LHCN-M2 (cell line): ENCODE results near the gene SLC35F5. TPM values are rescaled to one million over a fixed set of nuclear protein-coding genes. Genes with fewer than 3 reads are reported as not detected.
"Not testable (repeated sequence)": the region's sequence is repeated elsewhere in the genome, so short reads cannot be mapped to it uniquely, and the experiment has no call there.

Experiments
- DNase-seq: peaks from one replicate; pipeline ENCODE4 v3.0.0-alpha.2; 2012; ENCODE audit warnings: low read depth
- total RNA-seq: library from RNA; depleted of rRNA; stranded (reverse); fragments of >200 nt; gene quantifications from 2 replicates; pipeline ENCODE4 v1.2.3, GENCODE V29; 2014

SLC35F5 gene
- total RNA-seq, 1 experiment from 2014 or later: 74.3 TPM

GRCh38 chr2:113757138-113757657 lies 756 bp upstream of the SLC35F5 start:
- no peak for DNase-seq

GRCh38 chr2:113755835-113756354 lies 547 bp downstream of the SLC35F5 start:
- peak; percentile 45 for DNase-seq

- DNase-seq: peak; percentile 26
Measured at GRCh38 chr2:113755035-113755834, 1.2 kb downstream of the SLC35F5 start.

- no peak for DNase-seq
Measured at GRCh38 chr2:113754160-113754559, 2.3 kb downstream of the SLC35F5 start.

GRCh38 chr2:113750385-113750784 lies 6.1 kb downstream of the SLC35F5 start:
- DNase-seq: no peak

- DNase-seq: no peak
Measured at GRCh38 chr2:113741091-113741490, 15.4 kb downstream of the SLC35F5 start.

GRCh38 chr2:113739849-113740248 lies 16.6 kb downstream of the SLC35F5 start:
- DNase-seq: no peak

GRCh38 chr2:113734185-113734584 lies 22.3 kb downstream of the SLC35F5 start:
- DNase-seq: no peak

GRCh38 chr2:113724010-113724409 lies 32.4 kb downstream of the SLC35F5 start:
- DNase-seq: no peak

GRCh38 chr2:113723411-113723810 lies 33.0 kb downstream of the SLC35F5 start:
- no peak for DNase-seq

- peak; percentile 14 for DNase-seq
Measured at GRCh38 chr2:113720167-113720566, 36.3 kb downstream of the SLC35F5 start.

- no peak for DNase-seq
Measured at GRCh38 chr2:113716291-113716690, 40.2 kb downstream of the SLC35F5 start.

- DNase-seq: no peak
Measured at GRCh38 chr2:113712941-113713340, 43.5 kb downstream of the SLC35F5 start.

GRCh38 chr2:113711851-113712250 lies 44.6 kb downstream of the SLC35F5 start:
- DNase-seq: no peak

- DNase-seq: no peak
Measured at GRCh38 chr2:113709022-113709421, 47.4 kb downstream of the SLC35F5 start.

GRCh38 chr2:113707106-113707505 lies 49.3 kb downstream of the SLC35F5 start:
- no peak for DNase-seq

GRCh38 chr2:113705982-113706523 lies 50.4 kb downstream of the SLC35F5 start:
- no peak for DNase-seq

GRCh38 chr2:113704300-113704993 lies 52.0 kb downstream of the SLC35F5 start:
- not testable (repeated sequence) for DNase-seq

- DNase-seq: no peak
Measured at GRCh38 chr2:113703386-113704299, 52.8 kb downstream of the SLC35F5 start.

GRCh38 chr2:113700186-113700841 lies 56.1 kb downstream of the SLC35F5 start:
- DNase-seq: no peak
